GM19438 (cell line): Measurements from ENCODE around the gene FRY.

Experiments
- ATAC-seq: cut with Tn5 transposase; IDR thresholded peaks from one replicate; pipeline ENCODE4 v1.9.1; 2021; ENCODE audit warnings: low read depth; ENCODE audit not compliant: unreplicated experiment

Gene FRY

DNA sequence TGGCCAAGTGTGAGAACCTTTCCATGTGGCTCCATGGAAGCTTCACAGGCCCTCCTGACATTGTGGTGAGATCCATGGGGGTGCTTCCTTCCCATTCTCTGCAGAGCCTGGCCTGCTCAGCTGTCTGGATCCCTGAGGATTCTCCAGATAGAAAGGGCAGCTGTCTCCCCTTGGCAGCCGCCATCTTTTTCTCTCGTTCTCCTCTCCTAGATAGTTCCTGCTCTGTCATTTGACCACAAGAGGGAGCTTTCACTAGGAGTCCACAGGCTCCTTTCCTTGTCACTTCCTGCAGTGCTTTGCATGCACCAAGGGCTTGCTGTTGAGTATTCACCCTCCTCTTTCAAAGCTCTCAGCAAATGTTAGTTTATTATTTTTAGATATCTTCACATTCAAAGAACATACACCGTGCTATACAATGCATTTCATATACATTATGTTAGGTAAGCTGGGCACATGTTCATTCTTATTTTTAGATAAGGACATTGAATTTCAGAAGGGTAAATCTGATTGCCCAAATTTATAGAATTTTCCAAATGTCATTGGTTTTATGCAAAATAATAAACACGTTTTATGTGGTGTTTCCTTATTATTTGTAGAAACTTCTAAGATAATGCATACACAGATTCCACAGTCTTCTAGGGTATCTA is 133.2 kb downstream of the FRY start:
- ATAC-seq, result peak; percentile 78

DNA sequence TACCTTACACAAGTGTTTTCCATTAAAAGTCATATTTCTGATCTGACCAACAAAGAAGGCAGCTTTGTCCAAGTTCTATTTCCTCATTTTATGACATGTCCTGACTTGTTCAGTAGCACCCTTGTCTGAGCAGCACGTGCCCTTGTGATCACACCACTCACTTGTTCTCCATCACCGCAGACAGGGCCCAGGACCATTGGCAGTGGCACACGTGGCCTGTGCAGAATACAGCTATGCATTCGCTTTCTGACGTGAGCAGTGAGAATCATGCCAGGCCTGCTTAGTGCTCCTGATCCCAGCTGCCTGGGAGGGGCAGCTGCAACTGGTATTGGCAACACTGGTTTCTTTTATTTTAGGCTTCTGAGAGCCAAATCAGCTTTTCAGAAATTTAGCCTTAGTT is 134.2 kb downstream of the FRY start:
- no peak for ATAC-seq

DNA sequence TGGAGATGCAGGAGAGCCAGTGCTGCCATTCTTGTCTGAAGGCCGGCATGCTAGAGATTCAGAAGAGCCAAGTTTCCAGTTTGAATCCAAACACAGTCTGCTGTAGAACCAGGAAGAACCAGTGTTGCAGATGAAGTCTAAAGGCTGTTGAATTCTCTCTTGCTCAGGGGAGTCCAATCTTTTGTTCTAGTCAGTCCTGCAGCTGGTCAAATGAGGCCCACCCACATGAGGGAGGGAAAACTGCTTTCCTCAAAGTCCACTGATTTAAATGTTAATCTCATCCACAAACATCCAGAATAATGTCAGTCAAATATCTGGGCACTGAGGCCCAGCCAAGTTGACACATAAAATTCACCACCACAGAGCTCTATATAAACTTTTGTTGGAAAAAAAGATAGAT is 136.6 kb downstream of the FRY start:
- no peak for ATAC-seq

DNA sequence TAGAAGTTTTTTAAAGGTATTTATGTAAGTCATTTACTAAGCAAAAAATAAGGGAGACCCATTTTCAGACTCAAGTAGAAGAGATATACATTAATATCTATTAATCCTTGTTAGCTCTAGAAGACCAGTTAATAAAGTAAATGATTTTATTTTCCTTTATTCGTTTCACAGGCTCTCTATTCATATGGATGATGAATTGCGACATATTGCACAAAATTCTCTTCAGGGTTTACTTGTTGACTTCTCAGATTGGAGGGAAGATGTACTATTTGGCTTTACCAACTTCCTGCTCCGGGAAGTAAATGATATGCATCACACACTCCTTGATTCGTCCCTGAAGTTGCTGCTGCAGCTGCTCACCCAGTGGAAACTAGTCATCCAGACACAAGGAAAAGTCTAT is 139.3 kb downstream of the FRY start:
- no peak for ATAC-seq

DNA sequence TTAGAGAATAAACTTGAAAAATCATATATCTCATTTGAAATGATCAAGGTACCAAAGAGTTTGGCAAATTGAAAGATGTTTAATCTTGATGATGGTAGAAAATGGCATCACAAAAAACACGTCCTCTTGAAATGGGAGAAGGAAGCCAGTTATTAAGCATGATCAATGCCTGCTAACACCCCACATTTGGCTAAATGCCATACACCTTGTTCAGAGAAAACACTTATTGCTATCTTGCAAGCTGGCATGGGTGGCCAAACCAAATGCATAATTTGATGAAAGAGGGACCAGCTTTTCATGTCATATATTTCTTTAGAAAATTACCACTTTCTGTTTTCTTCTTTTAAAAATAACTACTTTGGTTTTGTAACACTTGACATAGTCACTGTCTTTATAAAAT is 142.3 kb downstream of the FRY start:
- ATAC-seq, result no peak

DNA sequence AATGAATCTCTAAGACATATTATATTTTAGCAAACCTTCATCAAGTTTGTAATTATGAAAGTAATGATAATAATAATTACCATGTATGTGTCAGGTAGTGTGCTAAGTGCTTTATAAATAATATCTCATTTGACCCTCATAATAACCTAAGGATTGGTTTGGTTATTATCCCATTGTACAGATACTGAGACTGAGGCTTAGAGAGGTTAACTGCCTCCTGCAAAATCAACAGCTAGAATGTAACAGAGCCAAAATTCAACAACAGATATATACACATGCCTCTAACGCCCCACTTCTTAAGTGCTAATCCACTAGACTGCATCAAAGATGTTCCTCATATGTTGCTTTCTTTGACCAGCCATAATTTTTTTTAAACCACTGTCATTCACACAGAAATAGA is 142.8 kb downstream of the FRY start:
- no peak for ATAC-seq

DNA sequence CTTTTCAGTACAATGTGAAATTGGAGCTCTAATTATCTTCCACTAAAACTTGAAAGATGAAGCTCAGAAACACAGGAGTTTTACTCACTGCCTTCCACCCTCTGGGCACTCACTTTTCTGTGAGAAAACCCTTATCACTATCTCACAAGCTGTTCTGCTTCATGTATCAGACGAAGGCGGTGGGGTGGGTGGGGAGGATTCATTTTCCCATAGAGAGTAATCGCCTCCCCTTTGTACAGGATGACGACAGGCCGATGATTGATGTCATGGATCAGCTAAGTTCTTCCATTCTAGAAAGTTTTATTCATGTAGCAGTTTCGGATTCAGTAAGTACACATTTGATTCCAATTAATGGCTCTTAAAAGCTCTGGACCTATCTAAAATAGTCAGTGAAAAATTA is 143.7 kb downstream of the FRY start:
- ATAC-seq, result no peak

DNA sequence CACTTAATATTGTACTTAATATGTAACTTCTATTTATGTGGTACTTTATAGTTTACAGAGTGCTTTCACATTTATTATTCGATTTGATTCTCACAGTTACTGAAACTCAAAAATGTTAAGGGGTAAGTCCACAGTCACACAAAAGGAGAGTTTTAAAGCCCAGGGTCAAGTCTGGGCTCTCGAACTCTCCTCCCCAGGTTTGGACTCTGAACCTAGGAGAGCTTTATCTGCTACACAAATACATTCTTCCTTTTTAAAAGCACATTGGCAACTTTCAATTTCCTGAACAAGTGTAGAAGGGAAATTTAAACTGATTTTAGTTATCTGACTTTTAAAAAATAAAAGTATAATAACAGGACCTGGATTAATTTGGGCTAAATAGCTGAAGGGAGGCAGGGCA is 144.4 kb downstream of the FRY start:
- no peak for ATAC-seq

DNA sequence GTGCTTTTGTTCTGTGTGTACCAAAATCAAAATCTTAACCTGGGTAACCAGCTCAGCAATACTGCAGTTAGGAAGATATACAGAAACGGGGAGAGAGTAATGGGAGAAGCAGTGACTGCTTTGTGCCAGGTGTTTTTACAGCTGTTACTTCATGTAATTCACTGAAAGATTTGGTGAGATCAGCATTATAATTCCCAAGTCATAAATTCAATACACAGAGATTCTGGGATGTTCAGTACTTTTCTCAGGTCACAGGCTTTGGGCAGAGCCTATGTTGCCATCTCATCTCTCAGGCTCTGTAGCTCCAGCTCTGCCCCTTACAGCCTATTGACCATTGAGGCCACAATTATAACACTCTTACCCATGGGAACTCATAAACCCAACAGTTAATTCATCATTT is 145.1 kb downstream of the FRY start:
- no peak for ATAC-seq

DNA sequence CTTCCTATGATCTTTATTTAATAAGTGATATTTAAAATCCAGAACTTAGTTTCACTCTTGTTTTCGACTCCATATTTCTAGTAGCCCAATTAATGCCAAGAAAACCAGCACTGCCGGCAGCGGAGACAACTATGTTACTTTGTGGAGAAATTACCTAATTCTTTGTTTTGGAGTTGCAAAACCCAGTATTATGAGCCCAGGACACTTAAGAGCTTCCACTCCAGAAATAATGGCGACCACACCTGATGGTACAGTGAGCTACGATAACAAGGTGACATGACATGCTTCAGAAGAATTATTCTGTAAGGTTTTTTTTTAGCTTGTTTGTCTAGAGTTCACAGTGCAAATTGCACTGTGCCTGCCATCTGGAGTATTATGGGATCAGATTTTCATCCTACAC is 147.2 kb downstream of the FRY start:
- no peak for ATAC-seq

DNA sequence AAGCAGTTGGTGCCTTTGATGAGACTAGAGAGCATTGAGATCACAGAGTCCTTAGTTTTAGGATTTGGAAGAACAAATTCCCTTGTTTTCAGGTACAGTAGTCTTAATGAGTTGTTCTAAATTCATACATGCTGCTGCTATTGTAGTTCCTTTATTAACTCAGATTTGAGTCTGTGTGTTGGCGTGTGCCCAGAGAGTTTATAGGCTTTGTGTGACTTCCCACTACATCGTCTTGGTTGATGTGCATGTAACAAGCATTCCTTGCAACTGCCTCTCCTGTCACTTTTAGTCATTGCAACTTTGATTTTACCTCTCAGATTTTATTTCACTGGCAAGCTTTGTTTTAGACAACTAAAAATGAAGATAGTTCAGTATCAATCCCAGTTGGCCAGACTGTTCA is 148.1 kb downstream of the FRY start:
- ATAC-seq, result no peak

DNA sequence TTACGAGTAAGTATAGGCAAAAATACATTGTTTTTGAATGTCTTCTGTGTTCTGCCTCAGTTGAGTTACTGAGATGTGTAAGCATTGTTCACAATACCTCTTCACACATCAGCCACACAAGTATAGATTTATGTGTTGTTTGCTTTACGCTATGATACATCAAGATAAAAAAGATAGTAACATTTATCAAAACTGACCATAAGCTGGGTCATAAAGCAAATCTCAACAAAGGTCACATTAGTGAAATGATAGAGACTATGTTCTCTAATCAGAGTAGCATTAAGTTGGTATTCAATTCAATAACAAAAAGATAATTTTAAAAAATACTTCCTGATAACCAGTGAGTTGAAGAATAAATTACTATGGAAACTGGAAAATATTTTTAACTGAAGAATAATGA is 156.1 kb downstream of the FRY start:
- no peak for ATAC-seq

DNA sequence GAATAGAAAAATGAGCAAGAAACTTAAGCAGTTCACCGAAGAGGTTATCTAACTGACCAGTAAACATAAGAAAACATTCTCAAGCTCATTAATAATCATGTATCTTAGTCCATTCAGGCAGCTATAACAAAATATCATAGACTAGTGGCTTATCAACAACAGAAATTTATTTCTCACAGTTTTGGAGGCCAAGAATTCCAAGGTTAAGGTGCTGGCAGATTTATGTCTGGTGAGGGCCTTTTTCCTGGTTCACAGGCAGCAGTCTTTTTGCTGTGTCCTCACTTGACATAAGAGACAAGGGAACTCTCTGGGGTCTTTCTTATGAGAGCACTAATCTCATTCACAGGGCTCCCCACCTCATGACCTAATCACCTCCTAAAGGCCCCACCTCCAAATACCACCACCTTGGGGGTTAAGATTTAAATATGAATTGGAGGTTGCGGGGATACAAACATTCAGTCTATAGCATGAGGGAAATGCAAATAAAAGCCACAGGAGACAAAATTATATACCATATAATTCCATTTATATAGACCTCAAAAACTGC is 160.0 kb downstream of the FRY start:
- ATAC-seq, result no peak

DNA sequence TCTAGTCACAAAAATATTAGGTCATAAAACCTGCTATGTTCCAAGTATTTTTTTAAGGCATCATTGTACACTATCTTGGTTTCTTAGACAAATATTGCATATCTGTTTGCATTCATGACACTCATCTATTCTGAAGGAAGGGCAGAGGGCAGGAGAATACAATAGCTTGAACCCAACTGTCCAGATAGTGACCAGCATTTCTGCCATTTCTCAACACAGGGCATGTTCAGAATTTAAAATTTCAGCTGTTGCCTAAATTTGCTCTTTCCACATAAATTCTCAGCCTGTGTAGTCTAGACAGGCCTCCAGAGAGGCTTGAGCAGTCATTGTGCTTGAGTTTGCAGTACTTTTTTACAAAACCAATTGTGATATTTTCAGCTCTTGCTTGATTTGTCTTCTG is 164.1 kb downstream of the FRY start:
- ATAC-seq, result no peak

DNA sequence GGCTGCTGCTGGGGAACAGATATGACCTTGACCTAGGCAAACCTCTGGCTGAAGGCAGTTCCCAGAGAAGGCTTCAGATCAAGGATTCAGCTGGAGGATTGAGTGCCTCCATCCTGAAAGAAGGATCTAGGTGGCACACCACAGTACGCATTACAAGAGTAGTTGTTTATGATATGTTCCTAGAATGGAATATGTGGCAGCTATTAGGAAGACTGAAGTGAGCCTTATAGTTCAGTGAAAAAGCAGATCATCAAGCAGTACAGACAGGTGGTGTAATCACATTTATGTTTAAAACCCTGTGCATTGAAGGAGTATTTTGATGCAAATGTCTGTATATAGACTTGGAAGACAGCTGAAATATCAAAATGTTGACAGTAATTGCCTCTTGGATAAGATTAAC is 167.6 kb downstream of the FRY start:
- ATAC-seq, result no peak

DNA sequence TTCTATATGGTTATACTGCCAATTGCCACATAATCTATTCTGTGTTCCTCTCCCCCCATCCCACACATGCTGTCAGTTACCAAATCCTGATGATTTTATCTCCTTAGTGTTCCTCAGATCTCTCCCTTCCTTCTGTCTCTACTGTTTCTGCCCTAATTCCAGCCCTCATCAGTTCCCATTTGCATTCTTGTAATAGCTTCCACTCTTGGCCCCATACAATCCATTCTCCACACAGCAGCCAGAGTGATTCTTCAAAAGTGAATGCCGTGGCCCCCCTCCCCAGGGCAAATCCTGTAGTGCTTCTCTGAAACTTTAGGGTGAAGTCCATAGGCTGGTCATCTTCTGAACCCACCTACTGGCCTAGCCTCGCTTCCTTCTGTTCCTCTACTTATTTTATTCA is 169.2 kb downstream of the FRY start:
- no peak for ATAC-seq

DNA sequence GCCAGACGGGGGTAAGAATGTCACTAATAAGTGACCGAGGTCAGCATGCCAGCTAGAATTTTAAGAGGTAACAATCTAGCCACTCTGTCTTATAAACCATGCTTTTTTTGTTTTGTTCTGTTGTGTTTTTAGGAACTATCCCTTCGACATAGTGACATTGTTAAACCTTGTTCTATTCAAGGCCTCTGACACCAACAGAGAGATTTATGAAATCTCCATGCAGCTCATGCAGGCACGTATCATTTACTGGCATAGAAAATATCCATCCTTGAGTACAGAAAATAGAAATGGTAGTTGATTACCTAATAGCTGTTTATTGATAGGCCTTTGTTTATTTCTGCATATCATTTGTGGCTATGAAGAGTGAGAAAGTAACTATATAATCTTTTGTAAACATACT is 170.2 kb downstream of the FRY start:
- ATAC-seq, result no peak

DNA sequence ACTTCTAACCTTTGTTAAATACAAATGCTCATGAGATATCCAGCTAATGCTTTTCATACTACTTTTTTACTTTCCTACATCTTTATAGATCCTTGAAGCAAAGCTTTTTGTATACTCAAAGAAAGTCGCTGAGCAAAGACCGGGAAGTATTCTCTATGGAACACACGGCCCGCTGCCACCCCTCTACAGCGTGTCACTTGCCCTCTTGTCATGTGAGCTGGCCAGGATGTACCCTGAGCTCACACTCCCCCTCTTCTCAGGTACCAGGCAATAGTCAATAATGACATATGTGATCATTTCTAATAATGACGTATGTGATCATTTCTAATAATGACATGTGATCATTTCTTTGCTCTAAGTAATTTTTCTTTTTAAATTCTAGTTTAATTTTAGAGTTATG is 170.7 kb downstream of the FRY start:
- no peak for ATAC-seq

DNA sequence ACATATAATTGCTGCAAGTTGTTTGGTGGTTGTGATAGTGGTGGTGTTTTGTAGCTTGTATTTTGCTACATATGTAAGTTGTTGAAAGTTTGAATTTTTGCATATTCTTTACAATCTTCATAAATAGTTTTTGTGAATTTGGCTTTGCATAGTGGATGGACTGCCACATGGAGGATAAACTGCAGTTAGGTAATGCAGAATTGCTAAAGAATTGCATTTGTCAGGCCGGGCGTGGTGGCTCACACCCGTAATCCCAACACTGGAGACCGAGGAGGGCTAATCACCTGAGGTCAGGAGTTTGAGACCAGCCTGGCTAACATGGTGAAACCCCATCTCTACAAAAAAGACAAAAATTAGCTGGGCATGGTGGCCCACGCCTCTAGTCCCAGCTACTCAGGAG is 171.6 kb downstream of the FRY start:
- ATAC-seq, result no peak

DNA sequence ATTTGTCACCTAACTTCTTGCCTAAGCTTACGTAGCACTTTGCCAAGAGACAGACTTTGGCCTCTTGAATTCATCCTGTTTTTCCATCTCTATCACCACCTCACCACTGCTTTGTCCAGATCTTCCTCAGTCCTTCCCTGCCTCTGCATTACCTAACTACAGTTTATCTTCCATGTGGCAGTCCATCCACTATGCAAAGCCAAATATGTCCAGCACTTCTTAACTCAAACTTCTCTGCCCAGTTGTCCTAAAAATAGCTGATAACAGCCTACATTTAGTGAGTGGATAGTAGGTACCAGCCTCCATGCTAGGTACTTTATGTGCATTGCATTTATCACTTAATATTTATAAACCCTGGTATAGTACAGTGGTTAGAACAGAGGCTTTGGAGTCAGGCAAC is 172.2 kb downstream of the FRY start:
- ATAC-seq, result no peak

DNA sequence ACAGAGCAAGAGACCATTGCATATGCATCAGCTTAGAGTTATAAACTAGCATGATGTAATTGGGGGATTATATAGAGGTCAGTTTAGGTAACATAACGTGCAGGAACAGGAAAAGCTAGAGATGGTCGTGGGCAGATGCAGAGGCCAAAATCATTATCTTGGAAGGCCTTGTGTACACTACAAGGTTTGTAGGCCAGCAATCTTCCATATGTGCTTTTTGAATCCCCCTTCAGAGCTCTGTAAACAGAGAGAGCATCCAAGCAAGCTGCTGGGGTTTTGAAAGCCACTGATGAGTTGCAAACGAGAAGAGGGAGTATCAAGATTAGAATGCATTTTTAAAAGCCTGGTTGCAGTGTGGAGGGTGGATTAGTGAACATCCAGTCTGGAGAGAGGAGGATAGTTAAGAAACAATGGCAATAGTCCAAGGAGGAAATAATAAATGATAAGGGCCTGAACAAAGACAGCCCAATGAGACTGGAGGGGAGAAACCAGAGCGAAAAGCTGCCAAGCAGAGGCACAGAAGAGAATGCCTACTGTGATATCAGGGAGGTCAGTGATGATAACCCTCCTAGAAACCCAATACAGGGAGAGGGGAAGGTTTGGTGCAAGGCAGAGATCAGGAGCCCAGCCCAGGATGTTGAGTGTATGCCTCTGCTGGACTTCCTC is 174.0 kb downstream of the FRY start:
- no peak for ATAC-seq

DNA sequence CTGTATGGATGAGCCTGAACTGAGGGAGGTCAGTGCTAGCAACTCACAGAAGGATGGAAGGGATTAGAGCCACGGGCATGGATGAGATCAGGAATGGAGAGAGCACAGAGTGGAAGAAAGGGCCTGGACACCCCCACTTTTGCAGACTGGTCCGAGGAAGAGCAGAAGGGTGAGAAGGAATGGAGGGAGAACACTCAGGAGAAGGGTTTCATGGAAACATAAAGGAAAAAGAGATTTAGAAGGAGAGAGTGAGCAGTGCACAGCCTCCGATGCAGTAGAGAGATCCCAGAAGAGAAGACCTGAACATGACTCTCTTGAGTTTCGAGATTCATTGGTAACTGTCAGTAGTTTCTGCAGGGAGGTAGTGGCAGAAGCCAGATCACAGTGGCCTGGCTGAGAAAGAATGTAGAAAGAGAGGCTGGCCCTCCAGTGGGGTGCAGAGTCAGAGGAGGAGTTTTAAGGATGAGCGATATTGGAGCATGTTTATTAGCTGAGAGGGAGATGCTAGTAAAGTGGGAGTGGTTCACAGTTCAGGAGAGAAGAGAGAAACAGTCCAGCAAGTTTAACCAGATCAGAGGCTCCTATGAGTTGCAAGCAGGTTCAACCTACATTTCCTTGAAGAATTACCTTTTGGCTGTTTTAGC is 174.6 kb downstream of the FRY start:
- no peak for ATAC-seq
